ENCODE measurements around the gene CLSTN3. TPM values are rescaled to one million over a fixed set of nuclear protein-coding genes. Genes with fewer than 3 reads are reported as not detected.

Gene CLSTN3
- polyA plus RNA-seq (2012; rRNA removed), result 12.7 and 12.9 TPM in 2 replicates
- polyA plus RNA-seq (2012; cell fraction: cytosol; rRNA removed), result 7.2 and 8.7 TPM in 2 replicates
- 34.7 and 40.9 TPM in 2 replicates for polyA plus RNA-seq (2012; cell fraction: nucleus; rRNA removed)

DNA sequence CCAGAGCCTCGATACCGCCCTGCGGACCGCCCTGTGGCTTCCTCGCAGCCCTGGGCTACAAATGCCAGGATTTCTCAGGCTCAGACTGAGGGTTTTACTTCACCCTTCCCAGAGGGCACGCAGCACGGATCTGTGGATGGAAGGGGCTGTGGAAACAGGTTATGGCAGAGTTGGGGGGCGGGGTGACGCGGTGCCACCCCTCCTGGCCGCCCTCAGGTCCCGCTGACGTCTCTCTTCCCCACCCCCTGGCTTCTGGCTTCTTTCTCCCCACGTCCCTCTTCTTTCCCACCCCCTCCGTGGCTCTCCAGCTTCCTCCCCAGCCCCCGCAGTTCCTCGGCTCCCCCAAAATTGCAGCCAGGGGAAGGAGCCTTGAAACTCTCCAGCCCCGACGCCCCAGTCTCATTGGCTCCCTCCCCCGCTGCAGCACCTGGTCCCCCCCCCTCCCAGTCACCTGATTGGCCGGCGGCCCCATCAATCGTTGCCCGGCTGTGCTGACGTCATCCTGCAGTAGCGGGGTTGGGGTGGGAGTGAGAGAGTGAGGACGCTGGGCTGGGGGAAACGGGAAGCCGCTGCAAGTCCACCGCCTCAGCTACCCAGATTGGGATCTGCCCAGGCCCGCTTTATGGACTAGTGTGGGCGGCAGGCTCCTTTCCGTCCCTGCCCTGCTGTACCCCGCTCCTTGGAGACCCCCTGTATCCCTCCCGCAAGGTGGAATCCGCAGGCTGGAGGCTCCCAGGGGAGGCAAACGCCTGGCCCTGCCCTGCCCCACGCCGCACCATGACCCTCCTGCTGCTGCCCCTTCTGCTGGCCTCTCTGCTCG, at the start of gene CLSTN3:
Gene CLSTN3, plus strand, starts transcription at position 500 of the 820 bp plus-strand sequence. Its CDS starts 278 bp downstream, at position 778.
- 39% methylated on average over 25 of the region's 40 CpGs for WGBS (ENCODE audit: low lambda C conversion rate)
- no peak for TF ChIP-seq FOSL2 (IDR thresholded peaks at IDR 0.05; ENCODE audit: borderline replicate concordance, low read depth)
- no peak for TF ChIP-seq RCOR1 (IDR thresholded peaks at IDR 0.05; ENCODE audit: low read length)
- TF ChIP-seq, protein P1, sequence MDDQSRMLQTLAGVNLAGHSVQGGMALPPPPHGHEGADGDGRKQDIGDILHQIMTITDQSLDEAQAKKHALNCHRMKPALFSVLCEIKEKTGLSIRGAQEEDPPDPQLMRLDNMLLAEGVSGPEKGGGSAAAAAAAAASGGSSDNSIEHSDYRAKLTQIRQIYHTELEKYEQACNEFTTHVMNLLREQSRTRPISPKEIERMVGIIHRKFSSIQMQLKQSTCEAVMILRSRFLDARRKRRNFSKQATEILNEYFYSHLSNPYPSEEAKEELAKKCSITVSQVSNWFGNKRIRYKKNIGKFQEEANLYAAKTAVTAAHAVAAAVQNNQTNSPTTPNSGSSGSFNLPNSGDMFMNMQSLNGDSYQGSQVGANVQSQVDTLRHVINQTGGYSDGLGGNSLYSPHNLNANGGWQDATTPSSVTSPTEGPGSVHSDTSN (IDR thresholded peaks at IDR 0.05), result peak; percentile 97
- TF ChIP-seq, protein P2, sequence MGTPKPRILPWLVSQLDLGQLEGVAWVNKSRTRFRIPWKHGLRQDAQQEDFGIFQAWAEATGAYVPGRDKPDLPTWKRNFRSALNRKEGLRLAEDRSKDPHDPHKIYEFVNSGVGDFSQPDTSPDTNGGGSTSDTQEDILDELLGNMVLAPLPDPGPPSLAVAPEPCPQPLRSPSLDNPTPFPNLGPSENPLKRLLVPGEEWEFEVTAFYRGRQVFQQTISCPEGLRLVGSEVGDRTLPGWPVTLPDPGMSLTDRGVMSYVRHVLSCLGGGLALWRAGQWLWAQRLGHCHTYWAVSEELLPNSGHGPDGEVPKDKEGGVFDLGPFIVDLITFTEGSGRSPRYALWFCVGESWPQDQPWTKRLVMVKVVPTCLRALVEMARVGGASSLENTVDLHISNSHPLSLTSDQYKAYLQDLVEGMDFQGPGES (IDR thresholded peaks at IDR 0.05; ENCODE audit: low read depth, low read length), result peak; percentile 39; the same call in 1 of the 2 replicates
- TF ChIP-seq TCF12 (IDR thresholded peaks at IDR 0.05), result no peak
- TF ChIP-seq YY1 (IDR thresholded peaks at IDR 0.05; ENCODE audit: low read depth), result no peak
- no peak for TF ChIP-seq FOXM1 (IDR thresholded peaks at IDR 0.05; ENCODE audit: low read depth)
- no peak for TF ChIP-seq RFX5 (IDR thresholded peaks at IDR 0.05; ENCODE audit: low read length)
- peak; percentile 38 for TF ChIP-seq CHD2 (IDR thresholded peaks at IDR 0.05; ENCODE audit: low read length, partially characterized antibody)
- no peak for TF ChIP-seq EP300 (IDR thresholded peaks at IDR 0.05; ENCODE audit: borderline replicate concordance in 1 of 2, low read depth in 1 of 2, low read length in 1 of 2)
- TF ChIP-seq, protein P3, sequence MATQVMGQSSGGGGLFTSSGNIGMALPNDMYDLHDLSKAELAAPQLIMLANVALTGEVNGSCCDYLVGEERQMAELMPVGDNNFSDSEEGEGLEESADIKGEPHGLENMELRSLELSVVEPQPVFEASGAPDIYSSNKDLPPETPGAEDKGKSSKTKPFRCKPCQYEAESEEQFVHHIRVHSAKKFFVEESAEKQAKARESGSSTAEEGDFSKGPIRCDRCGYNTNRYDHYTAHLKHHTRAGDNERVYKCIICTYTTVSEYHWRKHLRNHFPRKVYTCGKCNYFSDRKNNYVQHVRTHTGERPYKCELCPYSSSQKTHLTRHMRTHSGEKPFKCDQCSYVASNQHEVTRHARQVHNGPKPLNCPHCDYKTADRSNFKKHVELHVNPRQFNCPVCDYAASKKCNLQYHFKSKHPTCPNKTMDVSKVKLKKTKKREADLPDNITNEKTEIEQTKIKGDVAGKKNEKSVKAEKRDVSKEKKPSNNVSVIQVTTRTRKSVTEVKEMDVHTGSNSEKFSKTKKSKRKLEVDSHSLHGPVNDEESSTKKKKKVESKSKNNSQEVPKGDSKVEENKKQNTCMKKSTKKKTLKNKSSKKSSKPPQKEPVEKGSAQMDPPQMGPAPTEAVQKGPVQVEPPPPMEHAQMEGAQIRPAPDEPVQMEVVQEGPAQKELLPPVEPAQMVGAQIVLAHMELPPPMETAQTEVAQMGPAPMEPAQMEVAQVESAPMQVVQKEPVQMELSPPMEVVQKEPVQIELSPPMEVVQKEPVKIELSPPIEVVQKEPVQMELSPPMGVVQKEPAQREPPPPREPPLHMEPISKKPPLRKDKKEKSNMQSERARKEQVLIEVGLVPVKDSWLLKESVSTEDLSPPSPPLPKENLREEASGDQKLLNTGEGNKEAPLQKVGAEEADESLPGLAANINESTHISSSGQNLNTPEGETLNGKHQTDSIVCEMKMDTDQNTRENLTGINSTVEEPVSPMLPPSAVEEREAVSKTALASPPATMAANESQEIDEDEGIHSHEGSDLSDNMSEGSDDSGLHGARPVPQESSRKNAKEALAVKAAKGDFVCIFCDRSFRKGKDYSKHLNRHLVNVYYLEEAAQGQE (IDR thresholded peaks at IDR 0.05; ENCODE audit: low read depth, low read length), result no peak
- no peak for TF ChIP-seq MXI1 (IDR thresholded peaks at IDR 0.05; ENCODE audit: low read depth, low read length)
- TF ChIP-seq JUND (IDR thresholded peaks at IDR 0.05), result no peak
- TF ChIP-seq, protein P4, sequence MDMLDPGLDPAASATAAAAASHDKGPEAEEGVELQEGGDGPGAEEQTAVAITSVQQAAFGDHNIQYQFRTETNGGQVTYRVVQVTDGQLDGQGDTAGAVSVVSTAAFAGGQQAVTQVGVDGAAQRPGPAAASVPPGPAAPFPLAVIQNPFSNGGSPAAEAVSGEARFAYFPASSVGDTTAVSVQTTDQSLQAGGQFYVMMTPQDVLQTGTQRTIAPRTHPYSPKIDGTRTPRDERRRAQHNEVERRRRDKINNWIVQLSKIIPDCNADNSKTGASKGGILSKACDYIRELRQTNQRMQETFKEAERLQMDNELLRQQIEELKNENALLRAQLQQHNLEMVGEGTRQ (IDR thresholded peaks at IDR 0.05; ENCODE audit: borderline replicate concordance, low read depth, low read length), result no peak

More for the DNA sequence above, at the start of gene CLSTN3:
- Histone ChIP-seq H3K36me3 (replicated peaks in 1 of 2; ENCODE audit: control insufficient read depth in 1 of 2, insufficient read depth in 2 of 2, low read length in 1 of 2) (peaks cover 0 to 2% of the 10 kb centered on the region in 2 experiments), H3F3A (replicated peaks; ENCODE audit: insufficient read depth) (no peaks in the 10 kb centered on the region), H3K9me2 (no peaks in the 10 kb centered on the region), H3K9me3 (no peaks in the 10 kb centered on the region), H3K79me2 (ENCODE audit: insufficient read depth) (no peaks in the 10 kb centered on the region), H3K4me2 (peak within 1 kb of the TSS; percentile 95), H3K27me3 (ENCODE audit: insufficient read depth) (0 out of 2 replicates have a peak, but pooled peaks cover 7% of the 10 kb centered on the region), H4K20me1 (ENCODE audit: insufficient read depth) (no peaks in the 10 kb centered on the region), H2AFZ (ENCODE audit: low read depth) (peak within 1 kb of the TSS; percentile 90; the same call in 1 of the 2 replicates), H3K4me3 (ENCODE audit: low read depth in 2 of 2, low read length in 1 of 2) (peak within 1 kb of the TSS; percentile 71 to 76), H3K27ac (ENCODE audit: low read depth in 2 of 2, low read length in 1 of 2) (peak within 1 kb of the TSS in 1 of 2 experiments; percentile 67; a peak in 1 of 4 replicates), H3K9ac (peak within 1 kb of the TSS; percentile 51; the same call in 1 of the 2 replicates), H3K4me1 (ENCODE audit: control insufficient read depth in 1 of 2, insufficient read depth in 2 of 2, low read depth in 1 of 2, low read length in 1 of 2) (peaks cover 0 to 13% of the 10 kb centered on the region in 2 experiments; a peak in 1 of 4 replicates)
- peak; percentile 100 for DNase-seq
- ChIA-PET POLR2A (no interaction called here), CTCF (interaction anchor here (0.9 to 2.8 kb wide), 6 partner anchors 11 to 59 kb away, joined by 3 to 11 read pairs (median 6); no protein-coding TSS in a partner anchor)

Data from SK-N-SH (cell line).